ENCODE results near the gene CALHM3. TPM values are rescaled to one million over a fixed set of nuclear protein-coding genes. Genes with fewer than 3 reads are reported as not detected.

The CALHM3 gene
- polyA plus RNA-seq, 1 of the 3 experiments (the other 2 are of a cell fraction), result not detected

GRCh38 chr10:103492655-103493261 is 13.7 kb upstream of the CALHM3 start:
- CTCF ChIA-PET, result interaction anchor here (0.9 to 3.5 kb wide), 13 partner anchors 9 to 193 kb away, joined by 3 to 27 read pairs (median 4); no protein-coding TSS in a partner anchor
- H3K4me2 ChIP-seq, result 0 out of 2 replicates have a peak overlapping the region, but pooled peaks have one; percentile 16

GRCh38 chr10:103491729-103492364 is 12.8 kb upstream of the CALHM3 start:
- POLR2A ChIA-PET, result interaction anchor here (2.4 kb wide), 1 partner anchor 11 kb away, joined by 13 read pairs; no protein-coding TSS in a partner anchor
- CTCF ChIA-PET, result interaction anchor here (0.8 to 3.5 kb wide), 10 partner anchors 8 to 75 kb away, joined by 3 to 27 read pairs (median 5); no protein-coding TSS in a partner anchor
- 42% methylated on average over 7 of the region's 7 CpGs for WGBS (ENCODE audit: low lambda C conversion rate)
- Histone ChIP-seq H3K4me2 (0 out of 2 replicates have a peak overlapping the region, but pooled peaks have one; percentile 16), H3K79me2 (ENCODE audit: insufficient read depth) (no peaks in the 10 kb centered on the region), H3K9ac (no peak overlapping the region), H3K27me3 (ENCODE audit: insufficient read depth) (peaks cover 31% of the 10 kb centered on the region), H4K20me1 (ENCODE audit: insufficient read depth) (no peaks in the 10 kb centered on the region), H3K9me2 (no peaks in the 10 kb centered on the region), H3K36me3 (replicated peaks in 1 of 2; ENCODE audit: control insufficient read depth in 1 of 2, insufficient read depth in 2 of 2, low read length in 1 of 2) (no peaks in the 10 kb centered on the region), H3F3A (replicated peaks; ENCODE audit: insufficient read depth) (peaks cover 9% of the 10 kb centered on the region), H3K9me3 (no peaks in the 10 kb centered on the region), H3K27ac (ENCODE audit: low read depth in 2 of 2, low read length in 1 of 2) (peak overlapping the region; percentile 21 to 76; a peak in 3 of 4 replicates), H2AFZ (ENCODE audit: low read depth) (no peak overlapping the region), H3K4me1 (ENCODE audit: control insufficient read depth in 1 of 2, insufficient read depth in 2 of 2, low read depth in 1 of 2, low read length in 1 of 2) (peaks cover 0 to 32% of the 10 kb centered on the region in 2 experiments; a peak in 2 of 4 replicates), H3K4me3 (ENCODE audit: low read depth in 2 of 2, low read length in 1 of 2) (no peak overlapping the region)
- peak; percentile 86 for DNase-seq
- no peak for TF ChIP-seq NRF1 (IDR thresholded peaks at IDR 0.05; ENCODE audit: low read depth, low read length)
- no peak for TF ChIP-seq MEF2A (IDR thresholded peaks at IDR 0.05; ENCODE audit: borderline replicate concordance, low read depth)
- peak; percentile 84 for TF ChIP-seq FOSL2 (IDR thresholded peaks at IDR 0.05; ENCODE audit: borderline replicate concordance, low read depth)
- no peak for TF ChIP-seq CTCF (IDR thresholded peaks at IDR 0.05)
- peak; percentile 89 for TF ChIP-seq USF1 (IDR thresholded peaks at IDR 0.05; ENCODE audit: borderline replicate concordance, low read depth)
- TF ChIP-seq RXRA (IDR thresholded peaks at IDR 0.05; ENCODE audit: borderline replicate concordance, low read depth), result no peak
- no peak for TF ChIP-seq RAD21 (IDR thresholded peaks at IDR 0.05; ENCODE audit: low read length)
- TF ChIP-seq YY1 (IDR thresholded peaks at IDR 0.05; ENCODE audit: low read depth), result no peak
- no peak for TF ChIP-seq TAF1 (IDR thresholded peaks at IDR 0.05; ENCODE audit: borderline replicate concordance, low read depth, low read length)
- TF ChIP-seq SMC3 (IDR thresholded peaks at IDR 0.05; ENCODE audit: low read depth, low read length), result no peak; the same call in 1 of the 2 replicates
- TF ChIP-seq POLR2AphosphoS5 (IDR thresholded peaks at IDR 0.05; ENCODE audit: low read depth, low read length), result peak; percentile 14; the same call in 1 of the 2 replicates
- no peak for TF ChIP-seq CHD2 (IDR thresholded peaks at IDR 0.05; ENCODE audit: low read length, partially characterized antibody)
- 0 out of 2 replicates have a peak, but pooled peaks have one; percentile 66 for TF ChIP-seq TEAD4 (IDR thresholded peaks at IDR 0.05; ENCODE audit: borderline replicate concordance, insufficient read depth)
- peak in 1 of 2 experiments; percentile 23; a peak in 1 of 4 replicates for TF ChIP-seq EP300 (IDR thresholded peaks at IDR 0.05; ENCODE audit: borderline replicate concordance in 1 of 2, low read depth in 1 of 2, low read length in 1 of 2)
- no peak for TF ChIP-seq ELF1 (IDR thresholded peaks at IDR 0.05)
- no peak for TF ChIP-seq IRF3 (IDR thresholded peaks at IDR 0.05; ENCODE audit: low read depth, low read length)
- TF ChIP-seq GATA2 (CRISPR knock-in tag; IDR thresholded peaks at IDR 0.05), result no peak
- TF ChIP-seq RCOR1 (IDR thresholded peaks at IDR 0.05; ENCODE audit: low read length), result peak; percentile 86
- TF ChIP-seq PBX3 (IDR thresholded peaks at IDR 0.05), result peak; percentile 74
- TF ChIP-seq TCF12 (IDR thresholded peaks at IDR 0.05), result peak; percentile 88
- peak; percentile 90 for TF ChIP-seq JUND (IDR thresholded peaks at IDR 0.05)
- no peak for TF ChIP-seq EZH2phosphoT487 (IDR thresholded peaks at IDR 0.05; ENCODE audit: borderline replicate concordance, low read depth)

More at GRCh38 chr10:103492655-103493261, 13.7 kb upstream of the CALHM3 start:
- Histone ChIP-seq H3K9ac (no peak overlapping the region), H3K4me1 (ENCODE audit: control insufficient read depth in 1 of 2, insufficient read depth in 2 of 2, low read depth in 1 of 2, low read length in 1 of 2) (peaks cover 0 to 34% of the 10 kb centered on the region in 2 experiments; a peak in 2 of 4 replicates), H3K4me3 (ENCODE audit: low read depth in 2 of 2, low read length in 1 of 2) (no peak overlapping the region), H3K9me2 (no peaks in the 10 kb centered on the region), H3K27me3 (ENCODE audit: insufficient read depth) (peaks cover 40% of the 10 kb centered on the region), H3K36me3 (replicated peaks in 1 of 2; ENCODE audit: control insufficient read depth in 1 of 2, insufficient read depth in 2 of 2, low read length in 1 of 2) (no peaks in the 10 kb centered on the region), H3K9me3 (no peaks in the 10 kb centered on the region), H3K27ac (ENCODE audit: low read depth in 2 of 2, low read length in 1 of 2) (peak overlapping the region in 1 of 2 experiments; percentile 76; a peak in 1 of 4 replicates), H2AFZ (ENCODE audit: low read depth) (no peak overlapping the region), H3K79me2 (ENCODE audit: insufficient read depth) (no peaks in the 10 kb centered on the region), H4K20me1 (ENCODE audit: insufficient read depth) (no peaks in the 10 kb centered on the region), H3F3A (replicated peaks; ENCODE audit: insufficient read depth) (peaks cover 9% of the 10 kb centered on the region)
- TF ChIP-seq RFX5 (IDR thresholded peaks at IDR 0.05; ENCODE audit: low read length), result no peak
- POLR2A ChIA-PET, result interaction anchor here (2.4 kb wide), 1 partner anchor 10 kb away, joined by 13 read pairs; no protein-coding TSS in a partner anchor
- no peak for DNase-seq
- 95% methylated on average over 1 of the region's 5 CpGs for WGBS (ENCODE audit: low lambda C conversion rate)
